PFSK-1 (cell line): ENCODE data around the gene OR52A5.

Source experiments
- FOXP2 ChIP-seq: optimal IDR thresholded peaks from 2 replicates; pipeline ENCODE3; 2011; ENCODE audit warnings: borderline replicate concordance, control low read depth, inconsistent platforms; ENCODE audit not compliant: insufficient read depth; ENCODE audit errors: extremely low read length, extremely low read depth
- POLR2AphosphoS5 ChIP-seq: IDR thresholded peaks from 2 replicates; pipeline ENCODE4 v1.6.1; 2012; ENCODE audit warnings: low read depth, mild to moderate bottlenecking, control low read depth, low read length, moderate library complexity
- SIN3A ChIP-seq: IDR thresholded peaks from 2 replicates; pipeline ENCODE4 v1.6.1; 2012; ENCODE audit warnings: mild to moderate bottlenecking, low read length, moderate library complexity, borderline replicate concordance; ENCODE audit not compliant: insufficient read depth
- TAF1 ChIP-seq: IDR thresholded peaks from 2 replicates; pipeline ENCODE4 v1.6.1; 2012; ENCODE audit warnings: low read length, control low read depth, borderline replicate concordance; ENCODE audit not compliant: insufficient read depth
- TF ChIP-seq, protein P1 (sequence below), 2 experiments: IDR thresholded peaks; 2 replicates each; pipeline versions ENCODE4 v1.6.1 to v1.8.0; 2011 to 2012; ENCODE audit warnings: low read depth in 2 of 2, low read length in 2 of 2, control low read depth in 1 of 2, inconsistent platforms in 1 of 2, mild to moderate bottlenecking in 1 of 2, moderate library complexity in 1 of 2; ENCODE audit not compliant: insufficient read depth in 1 of 2

OR52A5 gene

DNA sequence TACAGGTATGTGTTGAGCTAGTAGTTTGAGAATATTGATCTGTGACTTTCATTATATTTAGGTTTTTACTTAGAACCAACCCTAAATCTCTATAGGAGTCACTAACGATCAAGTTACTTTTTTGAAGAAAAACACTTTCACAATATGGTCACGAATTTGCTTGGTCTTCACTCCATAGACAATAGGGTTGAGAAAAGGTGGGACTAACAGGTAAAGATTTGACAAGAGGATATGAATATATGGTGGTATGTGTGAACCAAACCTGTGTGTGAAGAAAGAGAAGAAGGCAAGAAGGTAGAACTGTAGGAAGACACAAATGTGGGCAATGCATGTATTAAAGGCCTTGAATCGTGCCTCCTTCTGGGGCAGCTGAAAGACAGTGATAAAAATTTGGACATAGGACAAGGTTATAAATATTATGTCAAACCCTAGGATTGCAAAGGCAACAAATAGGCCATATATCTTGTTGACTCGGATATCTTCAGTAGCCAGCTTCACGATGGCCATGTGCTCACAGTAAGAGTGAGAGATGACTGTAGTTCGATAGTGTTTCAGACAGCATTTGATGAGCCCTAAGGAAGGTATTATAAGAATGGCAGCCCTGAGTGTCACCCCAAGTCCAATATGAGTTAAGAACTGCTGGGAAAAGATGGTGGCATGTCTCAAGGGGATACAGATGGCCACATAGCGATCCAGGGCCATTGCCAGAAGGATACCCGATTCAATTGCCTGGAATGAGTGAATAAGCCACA is 6.4 kb downstream of the OR52A5 start:
- TF ChIP-seq TAF1, result no peak
- TF ChIP-seq, protein P1, sequence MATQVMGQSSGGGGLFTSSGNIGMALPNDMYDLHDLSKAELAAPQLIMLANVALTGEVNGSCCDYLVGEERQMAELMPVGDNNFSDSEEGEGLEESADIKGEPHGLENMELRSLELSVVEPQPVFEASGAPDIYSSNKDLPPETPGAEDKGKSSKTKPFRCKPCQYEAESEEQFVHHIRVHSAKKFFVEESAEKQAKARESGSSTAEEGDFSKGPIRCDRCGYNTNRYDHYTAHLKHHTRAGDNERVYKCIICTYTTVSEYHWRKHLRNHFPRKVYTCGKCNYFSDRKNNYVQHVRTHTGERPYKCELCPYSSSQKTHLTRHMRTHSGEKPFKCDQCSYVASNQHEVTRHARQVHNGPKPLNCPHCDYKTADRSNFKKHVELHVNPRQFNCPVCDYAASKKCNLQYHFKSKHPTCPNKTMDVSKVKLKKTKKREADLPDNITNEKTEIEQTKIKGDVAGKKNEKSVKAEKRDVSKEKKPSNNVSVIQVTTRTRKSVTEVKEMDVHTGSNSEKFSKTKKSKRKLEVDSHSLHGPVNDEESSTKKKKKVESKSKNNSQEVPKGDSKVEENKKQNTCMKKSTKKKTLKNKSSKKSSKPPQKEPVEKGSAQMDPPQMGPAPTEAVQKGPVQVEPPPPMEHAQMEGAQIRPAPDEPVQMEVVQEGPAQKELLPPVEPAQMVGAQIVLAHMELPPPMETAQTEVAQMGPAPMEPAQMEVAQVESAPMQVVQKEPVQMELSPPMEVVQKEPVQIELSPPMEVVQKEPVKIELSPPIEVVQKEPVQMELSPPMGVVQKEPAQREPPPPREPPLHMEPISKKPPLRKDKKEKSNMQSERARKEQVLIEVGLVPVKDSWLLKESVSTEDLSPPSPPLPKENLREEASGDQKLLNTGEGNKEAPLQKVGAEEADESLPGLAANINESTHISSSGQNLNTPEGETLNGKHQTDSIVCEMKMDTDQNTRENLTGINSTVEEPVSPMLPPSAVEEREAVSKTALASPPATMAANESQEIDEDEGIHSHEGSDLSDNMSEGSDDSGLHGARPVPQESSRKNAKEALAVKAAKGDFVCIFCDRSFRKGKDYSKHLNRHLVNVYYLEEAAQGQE (IDR thresholded peaks at IDR 0.05; ENCODE audit: insufficient read depth in 1 of 2, low read depth in 2 of 2, low read length in 2 of 2), result no peak
- TF ChIP-seq FOXP2, result no peak
- no peak for TF ChIP-seq SIN3A
- no peak for TF ChIP-seq POLR2AphosphoS5

DNA sequence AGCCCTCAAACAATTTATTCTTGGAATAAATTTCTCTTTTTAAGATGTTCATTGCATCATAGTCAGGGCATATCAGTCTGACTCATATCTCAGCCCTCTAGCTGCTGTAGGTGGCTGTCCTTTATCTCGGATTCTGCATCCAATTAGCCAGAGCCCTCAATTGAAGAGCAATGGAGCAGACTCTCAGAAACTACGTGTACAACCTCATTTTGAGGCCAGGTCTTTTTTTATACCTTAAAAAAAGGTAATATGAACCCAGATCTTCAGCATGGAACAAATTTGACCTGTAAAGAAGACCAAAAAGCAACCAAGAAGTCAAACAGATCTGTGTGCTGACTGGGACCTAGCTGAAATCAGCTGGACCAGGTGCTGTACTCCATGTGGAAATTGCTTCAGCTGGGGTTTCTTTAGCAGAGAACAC is 8.7 kb downstream of the OR52A5 start:
- TF ChIP-seq FOXP2, result no peak
- TF ChIP-seq, protein P1 (IDR thresholded peaks at IDR 0.05; ENCODE audit: insufficient read depth in 1 of 2, low read depth in 2 of 2, low read length in 2 of 2), result no peak
- no peak for TF ChIP-seq TAF1
- no peak for TF ChIP-seq SIN3A
- TF ChIP-seq POLR2AphosphoS5, result no peak

DNA sequence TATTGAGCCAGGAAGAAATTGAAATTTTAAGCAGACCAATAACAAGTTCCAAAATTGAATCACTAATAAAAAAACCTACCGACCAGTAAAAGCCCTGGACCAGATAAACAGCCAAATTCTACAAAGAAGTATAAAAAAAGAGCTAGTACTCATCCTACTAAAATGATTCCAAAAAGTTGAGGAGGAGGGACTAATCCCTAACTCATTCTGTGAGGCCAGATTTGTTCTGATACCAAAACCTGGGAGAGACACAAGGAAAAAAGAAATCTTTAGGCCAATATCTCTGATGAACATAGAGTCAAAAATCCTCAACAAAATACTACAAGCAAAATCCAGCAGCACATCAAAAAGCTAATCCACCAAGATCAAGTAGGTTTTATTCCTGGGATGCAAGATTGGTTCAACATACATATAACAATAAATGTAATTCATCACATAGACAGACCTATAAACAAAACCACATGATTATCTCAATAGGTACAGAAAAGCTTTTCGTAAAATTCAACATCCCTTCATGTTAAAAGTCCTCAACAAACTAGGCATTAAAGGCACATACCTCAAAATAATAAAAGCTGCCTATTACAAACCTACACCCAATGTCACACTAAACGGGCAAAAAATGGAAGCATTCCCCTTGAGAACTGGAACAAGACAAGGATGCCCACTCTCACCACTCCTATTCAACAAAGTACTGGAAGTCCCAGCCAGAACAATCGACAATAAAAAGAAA is 13.1 kb downstream of the OR52A5 start:
- TF ChIP-seq FOXP2, result no peak
- no peak for TF ChIP-seq TAF1
- TF ChIP-seq SIN3A, result no peak
- no peak for TF ChIP-seq POLR2AphosphoS5
- TF ChIP-seq, protein P1 (IDR thresholded peaks at IDR 0.05; ENCODE audit: insufficient read depth in 1 of 2, low read depth in 2 of 2, low read length in 2 of 2), result no peak

DNA sequence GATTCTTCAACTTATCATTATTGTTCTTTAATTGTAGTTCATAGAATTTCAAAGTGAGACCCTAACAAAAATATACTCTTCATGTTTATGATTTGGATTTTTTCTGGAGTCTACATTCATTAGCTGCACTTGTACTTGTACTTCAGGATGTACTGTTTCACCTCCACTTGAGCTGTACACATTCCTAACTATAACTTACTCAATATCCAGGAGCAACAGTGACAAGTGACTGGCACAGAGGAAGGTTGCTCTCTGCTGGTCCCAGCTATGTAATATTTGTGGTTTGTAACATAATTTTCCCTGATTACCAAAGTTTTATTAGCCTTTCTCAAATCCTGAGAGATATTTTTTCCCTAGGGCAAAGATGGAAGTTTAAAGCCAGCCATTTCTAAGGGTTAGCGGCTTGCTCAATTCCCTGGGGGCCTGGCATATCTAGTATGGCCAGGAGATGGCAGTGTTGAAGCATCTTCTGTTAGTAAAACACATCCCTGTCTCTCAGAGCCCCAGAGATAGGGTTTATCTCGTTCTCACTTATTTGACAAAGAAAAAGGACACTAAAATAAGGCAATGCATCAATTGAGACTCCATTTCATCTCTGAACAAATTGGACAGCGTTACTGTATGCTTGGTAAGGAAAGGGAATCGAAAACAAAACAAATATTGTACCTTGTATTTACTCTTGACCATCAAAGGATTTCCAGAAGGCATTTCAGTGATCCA is 14.2 kb downstream of the OR52A5 start:
- TF ChIP-seq POLR2AphosphoS5 (no peak), SIN3A (no peak), TAF1 (no peak), FOXP2 (no peak)
- TF ChIP-seq, protein P1 (IDR thresholded peaks at IDR 0.05; ENCODE audit: insufficient read depth in 1 of 2, low read depth in 2 of 2, low read length in 2 of 2), result no peak
